Left cardiac atrium (tissue), 4 donors: ENCODE data around the gene GNAT1. TPM values are rescaled to one million over a fixed set of nuclear protein-coding genes. Genes with fewer than 3 reads are reported as not detected.

Experiments used
- ATAC-seq, 2 donors: fragments of 200-7000 bp; cut with Tn5 transposase; one replicate each; pipeline ENCODE4 v1.9.1; 2020; ENCODE audit warnings: mild to moderate bottlenecking in 2 of 2, moderate library complexity in 2 of 2
- DNase-seq: peaks from one replicate; pipeline ENCODE4 v3.0.0-alpha.2; 2020
- intact Hi-C, 2 donors: fragments of 100-400 bp; cut with DNase I; formaldehyde crosslinking; loops; one replicate each; pipeline versions ENCODE4 v1.14.1 to v1.15.1; 2022 to 2023
- total RNA-seq, 2 donors: library from RNA; stranded (reverse); fragmentation: NEBNext Ultra II Directional; extraction: Animal tissue kit (Norgen Biotek cat#: 25700); gene quantifications; one replicate each; pipeline ENCODE4 v1.2.1, GENCODE V29; 2021
- donor health status: DM: no; HTN: yes; CAD: no.
- donor health status: DM: no; HTN: yes; CAD: no; lungs with severe emphysema.
- donor health status: DM: yes; HTN: yes; CAD: no.
- donor health status: Dilated cardiomyopathy.

The GNAT1 gene
- total RNA-seq, 2 donors from 2014 or later, result not detected

DNA sequence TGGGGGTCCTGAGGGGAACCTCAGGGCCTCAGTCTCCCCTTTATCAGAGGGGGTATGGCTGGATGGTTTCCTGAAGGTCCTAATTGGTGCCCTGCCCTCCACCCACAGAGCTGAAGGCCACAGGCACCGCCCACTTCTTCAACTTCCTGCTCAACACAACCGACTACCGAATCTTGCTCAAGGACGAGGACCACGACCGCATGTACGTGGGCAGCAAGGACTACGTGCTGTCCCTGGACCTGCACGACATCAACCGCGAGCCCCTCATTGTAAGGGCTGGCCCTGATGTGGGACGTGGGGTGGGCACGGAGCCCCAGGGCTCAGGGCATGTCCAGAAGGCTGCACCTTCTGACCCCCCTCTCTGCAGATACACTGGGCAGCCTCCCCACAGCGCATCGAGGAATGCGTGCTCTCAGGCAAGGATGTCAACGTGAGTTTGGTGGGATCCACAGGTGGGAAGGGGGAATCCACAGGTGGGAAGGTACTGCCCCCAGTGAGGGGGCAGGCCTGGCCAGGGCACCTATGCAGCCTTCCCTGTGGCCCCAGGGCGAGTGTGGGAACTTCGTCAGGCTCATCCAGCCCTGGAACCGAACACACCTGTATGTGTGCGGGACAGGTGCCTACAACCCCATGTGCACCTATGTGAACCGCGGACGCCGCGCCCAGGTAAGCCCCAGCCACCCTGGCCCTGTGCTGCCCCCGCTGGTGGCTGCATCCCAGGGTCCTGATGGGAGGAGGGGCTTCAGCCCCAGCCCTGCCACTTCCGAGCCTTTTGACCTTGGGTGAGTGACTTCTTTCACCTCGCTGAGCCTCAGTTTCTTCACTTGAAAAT is 17.5 kb upstream of the GNAT1 start:
- ATAC-seq (no peak), DNase-seq (no peak)
- intact Hi-C loops, result no loop called here

DNA sequence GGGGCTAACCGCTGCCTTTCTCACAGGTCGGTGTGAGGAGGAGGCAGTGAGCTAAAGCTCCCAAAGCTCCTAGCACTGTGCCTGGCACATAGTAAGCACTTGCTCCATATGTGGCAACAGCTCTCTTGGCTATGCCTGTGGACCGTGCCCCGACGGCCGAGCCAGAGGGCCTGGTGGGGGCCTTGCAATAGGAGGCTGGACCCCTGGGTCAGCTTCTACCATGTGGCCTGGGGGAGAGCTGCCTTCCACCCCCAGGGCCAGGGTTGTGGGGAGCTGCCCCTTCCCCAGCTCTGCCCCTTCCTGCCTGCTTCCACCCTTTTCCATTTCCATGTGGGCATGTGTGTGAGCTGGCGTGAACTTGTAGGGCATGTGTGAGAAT is 16.9 kb upstream of the GNAT1 start:
- no peak for ATAC-seq
- DNase-seq, result no peak
- intact Hi-C loops, result no loop called here

DNA sequence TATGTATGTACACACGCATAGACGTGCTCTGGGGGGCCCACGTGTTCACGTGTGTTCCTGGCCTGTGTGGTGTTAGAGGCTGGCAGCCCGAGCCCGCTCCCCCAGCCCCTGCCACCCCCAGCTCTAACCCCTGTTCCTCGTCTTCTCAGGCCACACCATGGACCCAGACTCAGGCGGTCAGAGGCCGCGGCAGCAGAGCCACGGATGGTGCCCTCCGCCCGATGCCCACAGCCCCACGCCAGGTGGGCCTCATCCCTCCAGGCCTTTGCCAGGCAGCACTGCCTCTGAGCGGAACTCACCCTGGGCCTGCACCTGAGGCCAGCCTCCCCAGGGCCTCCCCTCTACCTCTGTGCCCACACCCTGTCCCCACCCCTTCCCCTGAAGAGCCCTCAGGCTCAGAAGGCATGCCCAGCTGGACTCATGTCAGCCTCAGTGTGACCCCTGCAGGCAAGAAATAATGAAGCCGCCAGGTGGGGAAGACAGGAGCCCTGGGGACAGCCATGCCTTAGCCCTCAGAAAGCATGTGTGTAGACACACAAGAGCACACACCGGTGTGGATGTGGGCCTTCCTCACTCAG is 16.4 kb upstream of the GNAT1 start:
- intact Hi-C loops, result no loop called here
- DNase-seq (no peak), ATAC-seq (no peak)

DNA sequence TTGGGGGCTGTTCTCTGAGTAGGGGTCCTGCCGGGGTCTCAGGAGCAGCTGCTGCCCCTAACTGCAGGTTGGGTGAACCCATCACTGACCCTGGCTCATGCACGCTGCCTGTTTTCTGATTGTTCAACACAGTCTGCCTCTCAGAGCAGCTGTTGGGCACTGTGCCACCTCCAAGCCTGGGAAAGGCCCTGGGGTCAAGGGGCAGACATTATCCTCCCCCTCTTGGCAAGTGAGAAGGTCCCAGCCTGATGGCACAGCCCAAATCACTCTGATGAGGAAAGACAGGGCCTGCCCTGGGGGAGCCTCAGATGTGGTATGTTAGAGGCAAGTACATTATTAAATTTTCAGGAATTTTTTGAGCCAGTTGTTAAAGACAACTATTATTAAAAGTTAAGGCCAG is 14.1 kb upstream of the GNAT1 start:
- intact Hi-C loops, result no loop called here
- DNase-seq, result peak; percentile 35
- peak in 1 of 2 donors; percentile 20 for ATAC-seq

DNA sequence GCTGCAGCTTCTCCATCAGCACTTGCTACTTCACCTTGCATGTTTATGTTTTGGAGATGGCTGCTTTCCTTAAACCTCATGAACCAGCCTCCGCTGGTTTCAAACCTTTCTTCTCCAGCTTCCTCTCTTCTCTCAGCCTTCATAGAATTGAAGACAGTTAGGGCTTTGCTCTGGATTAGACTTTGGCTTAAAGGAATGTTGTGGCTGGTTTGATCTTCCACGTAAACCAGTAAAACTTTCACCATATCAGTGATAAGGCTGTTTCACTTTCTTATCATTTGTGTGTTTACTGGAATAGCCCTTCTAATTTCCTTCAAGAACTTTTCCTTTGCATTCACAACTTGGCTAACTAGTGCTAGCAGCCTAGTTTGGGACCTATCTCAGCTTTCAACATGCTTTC is 11.7 kb upstream of the GNAT1 start:
- intact Hi-C loops, result no loop called here
- ATAC-seq (no peak), DNase-seq (no peak)

DNA sequence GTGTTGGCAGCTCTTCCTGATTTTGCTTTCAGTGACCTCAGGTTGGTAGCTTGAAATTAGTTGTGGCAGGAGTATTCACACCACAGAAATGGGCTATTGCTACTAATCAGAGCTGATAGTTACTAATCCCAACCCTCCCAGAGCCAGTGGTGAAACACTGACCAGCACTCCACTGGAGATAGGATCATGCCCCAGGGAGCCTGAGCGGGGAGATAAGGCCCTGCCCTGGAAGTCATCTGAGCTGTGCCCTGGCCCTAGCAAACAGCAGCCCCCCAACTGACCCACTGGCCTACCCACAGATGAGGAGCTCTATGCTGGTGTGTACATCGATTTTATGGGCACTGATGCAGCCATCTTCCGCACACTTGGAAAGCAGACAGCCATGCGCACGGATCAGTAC is 9.4 kb upstream of the GNAT1 start:
- intact Hi-C loops, result no loop called here
- ATAC-seq (no peak), DNase-seq (no peak)

DNA sequence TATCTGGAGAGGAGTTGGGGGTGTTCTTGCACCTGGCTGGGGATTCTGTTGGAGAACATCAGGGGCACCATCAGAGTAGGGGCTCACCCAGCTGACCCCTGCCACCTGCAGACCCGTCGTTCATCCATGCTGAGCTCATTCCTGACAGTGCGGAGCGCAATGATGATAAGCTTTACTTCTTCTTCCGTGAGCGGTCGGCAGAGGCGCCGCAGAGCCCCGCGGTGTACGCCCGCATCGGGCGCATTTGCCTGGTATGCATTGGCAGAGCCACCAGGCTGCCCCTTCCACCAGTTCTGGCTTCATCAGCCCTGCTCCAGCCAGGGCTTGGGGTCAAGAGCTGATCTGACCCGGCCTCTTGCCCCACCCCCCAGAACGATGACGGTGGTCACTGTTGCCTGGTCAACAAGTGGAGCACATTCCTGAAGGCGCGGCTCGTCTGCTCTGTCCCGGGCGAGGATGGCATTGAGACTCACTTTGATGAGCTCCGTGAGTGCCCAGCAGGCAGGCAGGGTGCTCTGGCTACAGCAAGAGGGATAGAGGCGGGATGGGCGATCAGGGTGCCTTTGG is 8.8 kb upstream of the GNAT1 start:
- DNase-seq (no peak), ATAC-seq (no peak)
- intact Hi-C loops, result no loop called here

DNA sequence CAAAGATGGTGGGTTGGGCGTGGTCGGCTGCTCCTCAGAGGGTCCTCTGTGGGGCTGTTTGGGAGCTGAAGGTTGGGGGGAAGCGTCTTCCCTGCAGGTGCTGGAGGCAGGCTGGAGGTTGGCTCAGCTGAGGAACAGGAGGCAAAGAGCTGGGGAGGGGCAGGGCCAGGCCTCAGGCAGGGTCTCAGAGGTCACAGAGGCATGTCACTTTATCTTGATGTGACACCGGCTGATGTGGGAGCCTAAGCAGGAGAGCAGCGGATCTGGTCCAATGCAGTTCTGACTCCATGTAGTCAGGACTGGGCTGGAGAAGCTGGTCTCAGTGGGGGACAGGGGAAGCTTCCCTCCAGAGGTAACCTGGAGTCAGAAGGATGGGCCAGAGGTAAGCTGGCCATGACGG is 7.7 kb upstream of the GNAT1 start:
- ATAC-seq, result no peak
- intact Hi-C loops, result no loop called here

DNA sequence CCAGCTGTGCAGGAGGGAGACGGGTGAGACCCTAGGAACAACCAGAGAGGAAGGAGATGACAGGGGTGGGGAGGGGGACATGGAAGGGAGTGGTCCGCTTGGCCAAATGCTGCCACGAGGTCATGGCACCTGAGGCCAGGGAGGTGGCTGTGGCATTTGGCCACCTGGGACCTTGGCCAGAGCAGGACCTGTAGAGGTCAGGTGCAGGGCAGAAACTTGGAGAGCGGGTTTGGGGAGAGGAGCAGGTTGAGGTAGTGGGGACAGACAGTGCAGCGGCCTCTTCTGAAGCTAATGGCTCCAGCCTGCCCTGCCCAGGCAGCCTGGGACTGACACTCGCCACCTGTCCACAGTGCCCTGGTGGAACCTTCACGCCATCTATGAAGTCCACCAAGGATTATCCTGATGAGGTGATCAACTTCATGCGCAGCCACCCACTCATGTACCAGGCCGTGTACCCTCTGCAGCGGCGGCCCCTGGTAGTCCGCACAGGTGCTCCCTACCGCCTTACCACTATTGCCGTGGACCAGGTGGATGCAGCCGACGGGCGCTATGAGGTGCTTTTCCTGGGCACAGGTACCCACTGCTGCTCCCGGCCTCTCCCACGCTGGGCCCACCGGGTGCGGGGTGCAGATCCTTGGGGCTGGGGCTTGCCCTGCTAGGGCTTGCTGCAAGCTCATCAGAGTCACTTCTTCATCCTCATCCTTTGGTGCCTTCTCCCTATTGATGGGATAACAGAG is 7.0 kb upstream of the GNAT1 start:
- intact Hi-C loops, result no loop called here
- DNase-seq, result no peak
- ATAC-seq, result no peak

More for the DNA sequence above, 7.7 kb upstream of the GNAT1 start:
- no peak for DNase-seq

DNA sequence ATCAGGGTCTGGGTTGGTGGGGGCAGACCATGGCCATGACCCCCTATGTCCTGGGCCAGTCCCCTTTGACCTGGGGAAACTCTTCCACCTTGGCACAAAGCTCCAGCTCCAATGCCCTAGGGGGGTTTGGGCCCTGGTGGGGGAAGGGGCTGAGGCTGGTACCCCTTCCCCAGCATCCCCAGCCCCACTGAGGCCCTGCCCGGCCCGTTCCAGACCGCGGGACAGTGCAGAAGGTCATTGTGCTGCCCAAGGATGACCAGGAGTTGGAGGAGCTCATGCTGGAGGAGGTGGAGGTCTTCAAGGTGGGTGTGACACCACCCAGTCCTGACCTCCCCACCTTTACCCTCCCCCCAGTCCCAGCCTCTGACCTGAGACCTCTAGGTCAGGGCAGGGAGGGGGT is 6.2 kb upstream of the GNAT1 start:
- intact Hi-C loops, result no loop called here
- no peak for ATAC-seq
- no peak for DNase-seq

DNA sequence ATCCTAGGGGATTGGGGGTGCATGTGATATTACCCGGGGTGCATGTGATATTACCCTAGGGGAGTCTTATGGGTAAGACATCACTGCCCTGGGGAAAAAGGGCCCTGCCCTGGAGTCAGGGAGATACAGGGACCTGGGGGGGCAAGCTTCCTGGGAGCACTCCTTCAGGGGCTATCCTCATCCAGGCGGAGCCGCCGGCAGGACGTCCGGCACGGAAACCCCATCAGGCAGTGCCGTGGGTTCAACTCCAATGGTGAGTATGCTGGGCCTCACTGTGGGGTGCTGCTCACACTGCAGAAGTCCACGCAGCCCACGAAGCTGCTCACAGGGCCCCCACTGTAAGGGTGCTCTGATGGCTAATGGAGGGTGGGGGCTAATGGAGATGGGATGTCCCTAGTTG is 5.3 kb upstream of the GNAT1 start:
- intact Hi-C loops, result no loop called here
- no peak for DNase-seq

DNA sequence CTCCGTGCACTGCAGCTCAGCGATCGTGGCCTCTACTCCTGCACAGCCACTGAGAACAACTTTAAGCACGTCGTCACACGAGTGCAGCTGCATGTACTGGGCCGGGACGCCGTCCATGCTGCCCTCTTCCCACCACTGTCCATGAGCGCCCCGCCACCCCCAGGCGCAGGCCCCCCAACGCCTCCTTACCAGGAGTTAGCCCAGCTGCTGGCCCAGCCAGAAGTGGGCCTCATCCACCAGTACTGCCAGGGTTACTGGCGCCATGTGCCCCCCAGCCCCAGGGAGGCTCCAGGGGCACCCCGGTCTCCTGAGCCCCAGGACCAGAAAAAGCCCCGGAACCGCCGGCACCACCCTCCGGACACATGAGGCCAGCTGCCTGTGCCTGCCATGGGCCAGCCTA is 3.7 kb upstream of the GNAT1 start:
- ATAC-seq (no peak), DNase-seq (no peak)
- intact Hi-C loops, result loop anchor here (2.0 kb wide), 2 partner anchors 65 to 67 kb away; no protein-coding TSS in a partner anchor

More for the DNA sequence above, 5.3 kb upstream of the GNAT1 start:
- ATAC-seq, result no peak

DNA sequence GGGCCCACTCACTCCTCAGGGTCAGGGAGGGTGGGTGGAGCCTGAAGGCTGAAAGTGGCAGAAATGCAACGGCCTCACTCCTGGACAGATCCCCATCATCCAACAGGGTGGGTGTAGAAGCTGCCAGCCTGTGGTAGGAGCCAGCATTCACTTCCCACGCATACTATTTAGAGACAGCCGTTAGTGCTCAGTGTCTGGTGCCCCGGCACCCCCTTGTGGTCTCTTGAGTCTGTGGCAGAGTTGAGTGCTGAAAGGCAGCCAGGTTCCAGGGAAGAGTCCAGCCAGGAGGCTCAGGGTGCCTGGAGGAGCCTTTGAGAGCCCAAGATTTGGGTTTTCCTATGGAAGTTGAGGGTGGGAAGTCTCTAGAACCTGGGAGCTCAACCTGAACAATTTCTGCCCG is 2.1 kb upstream of the GNAT1 start:
- ATAC-seq, result peak; percentile 88 to 89
- peak; percentile 79 for DNase-seq
- intact Hi-C loops, result loop anchor here (2.0 kb wide), 2 partner anchors 66 to 68 kb away; no protein-coding TSS in a partner anchor

DNA sequence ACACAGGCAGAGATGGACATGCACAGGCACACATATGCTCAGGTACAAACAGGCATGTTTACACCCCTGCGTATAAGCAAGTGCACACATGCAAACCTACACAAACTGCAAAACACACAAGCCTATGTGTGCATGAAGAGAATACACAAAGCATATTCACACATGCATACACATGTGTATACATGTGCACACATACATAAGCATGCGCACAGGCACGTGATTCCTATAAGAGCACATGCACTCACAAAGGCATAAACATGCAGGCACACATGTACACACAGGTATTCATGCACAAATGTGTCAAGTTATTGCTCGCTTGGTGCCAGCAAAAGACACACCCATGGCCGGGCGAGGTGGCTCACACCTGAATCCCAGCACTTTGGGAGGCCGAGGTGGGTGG is 1.4 kb upstream of the GNAT1 start:
- ATAC-seq (no peak), DNase-seq (no peak)
- intact Hi-C loops, result loop anchor here (2.0 to 5.0 kb wide), 4 partner anchors 37 to 82 kb away; no protein-coding TSS in a partner anchor

DNA sequence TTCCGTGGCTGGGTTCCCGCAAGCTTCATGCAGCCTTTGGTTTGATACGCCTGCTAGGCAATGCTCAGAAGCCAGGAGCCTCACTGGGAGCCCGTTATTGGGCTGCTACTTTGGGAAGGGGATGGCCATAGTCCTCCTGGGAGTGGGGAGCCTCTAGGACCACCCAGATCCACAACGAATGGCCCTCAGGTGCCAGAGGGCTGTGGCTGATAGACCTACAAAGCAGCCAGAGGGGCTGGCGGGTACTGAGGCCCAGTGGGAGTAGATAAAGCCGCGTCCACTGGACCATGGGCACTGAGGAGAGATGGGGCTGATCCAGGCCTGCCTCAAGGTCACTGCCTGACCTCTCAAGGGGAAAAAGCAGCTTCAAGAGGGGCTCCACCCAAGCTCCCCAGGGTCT is 714 bp downstream of the GNAT1 start:
- intact Hi-C loops, result loop anchor here (2.0 to 5.0 kb wide), 3 partner anchors 35 to 81 kb away; no protein-coding TSS in a partner anchor
- ATAC-seq, result no peak
- no peak for DNase-seq

DNA sequence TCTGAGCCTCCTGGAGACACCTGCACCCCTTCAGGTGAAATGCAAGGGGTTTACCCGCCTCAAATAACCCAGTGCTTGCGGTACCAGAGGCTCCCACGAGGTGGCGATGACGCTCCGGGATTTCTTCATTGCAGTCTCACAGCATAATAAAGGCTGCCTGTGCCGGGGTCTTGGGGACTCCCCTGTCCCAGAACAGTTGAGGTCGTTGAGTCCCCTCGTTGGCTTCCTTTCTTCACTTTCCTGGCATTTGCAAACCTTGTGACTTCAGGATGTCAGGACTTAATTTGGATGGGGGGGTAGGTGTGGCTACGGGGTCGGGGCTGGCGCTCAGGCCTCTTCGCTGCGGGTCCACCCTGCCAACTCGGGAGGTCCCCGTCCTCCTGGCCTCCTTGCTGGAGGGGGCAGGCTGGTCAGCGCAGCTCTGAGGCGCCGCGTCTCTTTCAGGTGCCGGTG is 1.3 kb downstream of the GNAT1 start:
- DNase-seq (peak; percentile 65), ATAC-seq (peak in 1 of 2 donors; percentile 35)
- intact Hi-C loops, result loop anchor here (2.0 to 5.0 kb wide), 3 partner anchors 35 to 80 kb away; no protein-coding TSS in a partner anchor

DNA sequence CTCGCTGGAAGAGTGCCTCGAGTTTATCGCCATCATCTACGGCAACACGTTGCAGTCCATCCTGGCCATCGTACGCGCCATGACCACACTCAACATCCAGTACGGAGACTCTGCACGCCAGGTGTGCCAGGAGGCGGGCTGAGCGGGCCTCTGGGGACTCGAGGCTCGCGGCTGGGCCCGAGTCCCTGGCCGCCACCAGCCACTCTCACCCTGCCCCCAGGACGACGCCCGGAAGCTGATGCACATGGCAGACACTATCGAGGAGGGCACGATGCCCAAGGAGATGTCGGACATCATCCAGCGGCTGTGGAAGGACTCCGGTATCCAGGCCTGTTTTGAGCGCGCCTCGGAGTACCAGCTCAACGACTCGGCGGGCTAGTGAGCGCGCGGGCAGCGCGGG is 1.9 kb downstream of the GNAT1 start:
- ATAC-seq (no peak), DNase-seq (no peak)
- intact Hi-C loops, result loop anchor here (2.0 to 5.0 kb wide), 3 partner anchors 34 to 80 kb away; no protein-coding TSS in a partner anchor

DNA sequence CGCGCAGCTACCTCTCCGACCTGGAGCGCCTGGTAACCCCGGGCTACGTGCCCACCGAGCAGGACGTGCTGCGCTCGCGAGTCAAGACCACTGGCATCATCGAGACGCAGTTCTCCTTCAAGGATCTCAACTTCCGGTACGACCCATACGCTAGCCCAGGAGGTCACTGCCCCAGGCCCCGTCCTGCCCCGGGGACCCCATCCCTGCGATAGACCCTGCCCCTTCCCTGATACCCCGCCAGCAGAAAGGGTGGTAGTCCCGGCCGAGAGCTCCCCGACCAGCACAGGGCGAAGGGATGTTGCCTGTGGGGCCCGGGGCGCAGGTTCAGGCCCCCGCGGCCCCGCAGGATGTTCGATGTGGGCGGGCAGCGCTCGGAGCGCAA is 2.3 kb downstream of the GNAT1 start:
- no peak for DNase-seq
- ATAC-seq, result no peak
- intact Hi-C loops, result loop anchor here (1.0 to 5.0 kb wide), 4 partner anchors 33 to 79 kb away; no protein-coding TSS in a partner anchor

DNA sequence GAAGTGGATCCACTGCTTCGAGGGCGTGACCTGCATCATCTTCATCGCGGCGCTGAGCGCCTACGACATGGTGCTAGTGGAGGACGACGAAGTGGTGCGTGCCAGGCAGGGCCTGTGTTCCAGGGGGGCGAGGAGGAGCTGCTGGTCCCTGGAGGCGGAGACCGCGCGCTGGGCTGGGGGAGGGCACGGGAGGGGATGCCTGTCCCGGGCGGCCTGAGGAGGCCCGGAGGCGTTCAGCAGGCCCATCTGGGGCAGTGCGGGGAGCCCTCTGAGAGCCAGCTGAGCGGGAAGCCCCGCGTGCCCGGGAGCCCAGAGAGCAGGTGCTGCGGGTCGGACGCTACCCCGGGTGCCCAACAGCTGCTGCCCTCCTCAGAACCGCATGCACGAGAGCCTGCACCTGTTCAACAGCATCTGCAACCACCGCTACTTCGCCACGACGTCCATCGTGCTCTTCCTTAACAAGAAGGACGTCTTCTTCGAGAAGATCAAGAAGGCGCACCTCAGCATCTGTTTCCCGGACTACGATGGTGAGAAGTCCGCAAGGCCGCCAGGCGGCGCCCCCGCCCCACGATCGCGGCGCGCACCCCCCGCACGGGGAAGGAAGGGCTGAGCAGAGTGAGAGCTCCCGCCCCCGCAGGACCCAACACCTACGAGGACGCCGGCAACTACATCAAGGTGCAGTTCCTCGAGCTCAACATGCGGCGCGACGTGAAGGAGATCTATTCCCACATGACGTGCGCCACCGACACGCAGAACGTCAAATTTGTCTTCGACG is 2.9 kb downstream of the GNAT1 start:
- DNase-seq, result peak; percentile 72
- intact Hi-C loops, result loop anchor here (1.0 to 5.0 kb wide), 3 partner anchors 32 to 78 kb away; no protein-coding TSS in a partner anchor
- peak; percentile 75 to 81 for ATAC-seq
